ENCODE results near the gene POU6F2.

POU6F2 gene

GRCh38 chr7:39510864-39511354, 533.2 kb downstream of the POU6F2 start (continued):
- TF ChIP-seq, protein P1, sequence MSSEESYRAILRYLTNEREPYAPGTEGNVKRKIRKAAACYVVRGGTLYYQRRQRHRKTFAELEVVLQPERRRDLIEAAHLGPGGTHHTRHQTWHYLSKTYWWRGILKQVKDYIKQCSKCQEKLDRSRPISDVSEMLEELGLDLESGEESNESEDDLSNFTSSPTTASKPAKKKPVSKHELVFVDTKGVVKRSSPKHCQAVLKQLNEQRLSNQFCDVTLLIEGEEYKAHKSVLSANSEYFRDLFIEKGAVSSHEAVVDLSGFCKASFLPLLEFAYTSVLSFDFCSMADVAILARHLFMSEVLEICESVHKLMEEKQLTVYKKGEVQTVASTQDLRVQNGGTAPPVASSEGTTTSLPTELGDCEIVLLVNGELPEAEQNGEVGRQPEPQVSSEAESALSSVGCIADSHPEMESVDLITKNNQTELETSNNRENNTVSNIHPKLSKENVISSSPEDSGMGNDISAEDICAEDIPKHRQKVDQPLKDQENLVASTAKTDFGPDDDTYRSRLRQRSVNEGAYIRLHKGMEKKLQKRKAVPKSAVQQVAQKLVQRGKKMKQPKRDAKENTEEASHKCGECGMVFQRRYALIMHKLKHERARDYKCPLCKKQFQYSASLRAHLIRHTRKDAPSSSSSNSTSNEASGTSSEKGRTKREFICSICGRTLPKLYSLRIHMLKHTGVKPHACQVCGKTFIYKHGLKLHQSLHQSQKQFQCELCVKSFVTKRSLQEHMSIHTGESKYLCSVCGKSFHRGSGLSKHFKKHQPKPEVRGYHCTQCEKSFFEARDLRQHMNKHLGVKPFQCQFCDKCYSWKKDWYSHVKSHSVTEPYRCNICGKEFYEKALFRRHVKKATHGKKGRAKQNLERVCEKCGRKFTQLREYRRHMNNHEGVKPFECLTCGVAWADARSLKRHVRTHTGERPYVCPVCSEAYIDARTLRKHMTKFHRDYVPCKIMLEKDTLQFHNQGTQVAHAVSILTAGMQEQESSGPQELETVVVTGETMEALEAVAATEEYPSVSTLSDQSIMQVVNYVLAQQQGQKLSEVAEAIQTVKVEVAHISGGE (tag by site-specific recombination; conservative IDR thresholded peaks at IDR 0.05; ENCODE audit: low read depth) = no peak

GRCh38 chr7:39515534-39516228, 538.0 kb downstream of the POU6F2 start:
- POLR2A ChIA-PET = no interaction called here
- H3K4me1 ChIP-seq (ENCODE audit: control insufficient read depth, insufficient read depth, low read length) = no peaks in the 10 kb centered on the region
- H3K9me3 ChIP-seq (ENCODE audit: control insufficient read depth, insufficient read depth, low read depth, low read length) = no peaks in the 10 kb centered on the region
- no peak for TF ChIP-seq INSM2 (tag by site-specific recombination; IDR thresholded peaks at IDR 0.05)
- TF ChIP-seq BCL11B (tag by site-specific recombination; IDR thresholded peaks at IDR 0.05; ENCODE audit: low read depth) = no peak
- no peak for TF ChIP-seq REPIN1 (tag by site-specific recombination; IDR thresholded peaks at IDR 0.05; ENCODE audit: low read depth)
- TF ChIP-seq, protein P2, sequence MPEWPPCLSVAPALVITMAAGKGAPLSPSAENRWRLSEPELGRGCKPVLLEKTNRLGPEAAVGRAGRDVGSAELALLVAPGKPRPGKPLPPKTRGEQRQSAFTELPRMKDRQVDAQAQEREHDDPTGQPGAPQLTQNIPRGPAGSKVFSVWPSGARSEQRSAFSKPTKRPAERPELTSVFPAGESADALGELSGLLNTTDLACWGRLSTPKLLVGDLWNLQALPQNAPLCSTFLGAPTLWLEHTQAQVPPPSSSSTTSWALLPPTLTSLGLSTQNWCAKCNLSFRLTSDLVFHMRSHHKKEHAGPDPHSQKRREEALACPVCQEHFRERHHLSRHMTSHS (tag by site-specific recombination; IDR thresholded peaks at IDR 0.05) = no peak
- TF ChIP-seq KLF16 (tag by site-specific recombination; IDR thresholded peaks at IDR 0.05) = no peak
- TF ChIP-seq, protein P3, sequence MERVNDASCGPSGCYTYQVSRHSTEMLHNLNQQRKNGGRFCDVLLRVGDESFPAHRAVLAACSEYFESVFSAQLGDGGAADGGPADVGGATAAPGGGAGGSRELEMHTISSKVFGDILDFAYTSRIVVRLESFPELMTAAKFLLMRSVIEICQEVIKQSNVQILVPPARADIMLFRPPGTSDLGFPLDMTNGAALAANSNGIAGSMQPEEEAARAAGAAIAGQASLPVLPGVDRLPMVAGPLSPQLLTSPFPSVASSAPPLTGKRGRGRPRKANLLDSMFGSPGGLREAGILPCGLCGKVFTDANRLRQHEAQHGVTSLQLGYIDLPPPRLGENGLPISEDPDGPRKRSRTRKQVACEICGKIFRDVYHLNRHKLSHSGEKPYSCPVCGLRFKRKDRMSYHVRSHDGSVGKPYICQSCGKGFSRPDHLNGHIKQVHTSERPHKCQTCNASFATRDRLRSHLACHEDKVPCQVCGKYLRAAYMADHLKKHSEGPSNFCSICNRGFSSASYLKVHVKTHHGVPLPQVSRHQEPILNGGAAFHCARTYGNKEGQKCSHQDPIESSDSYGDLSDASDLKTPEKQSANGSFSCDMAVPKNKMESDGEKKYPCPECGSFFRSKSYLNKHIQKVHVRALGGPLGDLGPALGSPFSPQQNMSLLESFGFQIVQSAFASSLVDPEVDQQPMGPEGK (tag by site-specific recombination; IDR thresholded peaks at IDR 0.05) = no peak
- no peak for TF ChIP-seq ZNF223 (tag by site-specific recombination; IDR thresholded peaks at IDR 0.05)
- no peak for TF ChIP-seq ZNF571 (tag by site-specific recombination; IDR thresholded peaks at IDR 0.05)
- TF ChIP-seq ZBTB21 (tag by site-specific recombination; IDR thresholded peaks at IDR 0.05) = no peak
- no peak for TF ChIP-seq ZNF626 (tag by site-specific recombination; IDR thresholded peaks at IDR 0.05)
- TF ChIP-seq PRDM1 (tag by site-specific recombination; IDR thresholded peaks at IDR 0.05) = no peak
- TF ChIP-seq IKZF3 (tag by site-specific recombination; IDR thresholded peaks at IDR 0.05) = no peak
- no peak for TF ChIP-seq ZFP3 (tag by site-specific recombination; IDR thresholded peaks at IDR 0.05; ENCODE audit: low read depth)
- TF ChIP-seq, protein P4, sequence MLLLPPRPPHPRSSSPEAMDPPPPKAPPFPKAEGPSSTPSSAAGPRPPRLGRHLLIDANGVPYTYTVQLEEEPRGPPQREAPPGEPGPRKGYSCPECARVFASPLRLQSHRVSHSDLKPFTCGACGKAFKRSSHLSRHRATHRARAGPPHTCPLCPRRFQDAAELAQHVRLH (tag by site-specific recombination; IDR thresholded peaks at IDR 0.05) = no peak
- no peaks in the 10 kb centered on the region for H3K36me3 ChIP-seq (ENCODE audit: control insufficient read depth in 2 of 2, insufficient read depth in 1 of 2, low read length in 2 of 2)
- H3K4me3 ChIP-seq (ENCODE audit: low read depth, low read length) = no peak overlapping the region
- no peak overlapping the region for H3K27ac ChIP-seq (ENCODE audit: extremely low read depth, low read depth, low read length)
- CTCF ChIA-PET = interaction anchor here (0.6 to 1.0 kb wide), 2 partner anchors 50 to 574 kb away, joined by 3 to 4 read pairs; no protein-coding TSS in a partner anchor

All from HEK293 (cell line).